Measurements from ENCODE around the gene FAF1. TPM values are rescaled to one million over a fixed set of nuclear protein-coding genes. Genes with fewer than 3 reads are reported as not detected.

Gene FAF1
- total and polyA plus RNA-seq, 2 donors (not counting 3 experiments of a cell fraction or from before 2014, with no cell fraction given), result 9.0 to 57.6 TPM

DNA sequence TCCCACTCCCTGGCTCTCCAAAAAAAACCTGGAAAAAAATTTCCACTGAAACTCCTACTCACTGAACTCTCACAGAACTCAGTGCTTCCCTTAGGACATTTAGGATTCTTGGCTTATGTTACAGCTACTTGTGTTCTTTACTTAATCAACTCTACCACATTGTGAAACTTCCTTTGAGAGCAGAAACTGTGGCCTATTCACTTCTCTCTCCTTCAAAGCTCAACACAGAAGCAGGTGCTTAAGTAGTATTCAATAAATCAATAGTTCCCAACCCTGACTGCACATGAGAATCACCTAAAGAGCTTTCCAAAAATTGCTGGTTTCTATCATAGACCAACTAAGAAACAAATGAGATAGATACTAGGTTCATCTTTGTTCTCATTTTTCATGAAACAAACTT is 468.9 kb downstream of the FAF1 start:
- Histone ChIP-seq H3K79me2 (ENCODE audit: control insufficient read depth, insufficient read depth, low read length) (no peaks in the 10 kb centered on the region), H3K9ac (replicated peaks; ENCODE audit: extremely low read depth, insufficient read depth, low read length) (no peak overlapping the region), H3K9me1 (replicated peaks; ENCODE audit: control insufficient read depth, extremely low read depth, insufficient read depth, low read length) (no peaks in the 10 kb centered on the region), H3K4me2 (ENCODE audit: insufficient read depth, low read length) (no peak overlapping the region), H3K4me1 (ENCODE audit: control insufficient read depth, extremely low read depth, insufficient read depth, low read length) (no peaks in the 10 kb centered on the region), H3K4me3 (replicated peaks in 1 of 3; ENCODE audit: insufficient read depth in 1 of 3, low read depth in 1 of 3, low read length in 3 of 3) (no peak overlapping the region), H3K36me3 (ENCODE audit: control insufficient read depth in 2 of 2, extremely low read depth in 1 of 2, insufficient read depth in 2 of 2, low read length in 2 of 2) (peaks cover 0 to 1% of the 10 kb centered on the region in 2 experiments), H3K27ac (ENCODE audit: insufficient read depth, low read depth, low read length) (no peak overlapping the region), H2AFZ (ENCODE audit: low read depth, low read length) (no peak overlapping the region), H3K9me3 (replicated peaks; ENCODE audit: control insufficient read depth, insufficient read depth, low read length) (no peaks in the 10 kb centered on the region), H4K20me1 (replicated peaks; ENCODE audit: control insufficient read depth, extremely low read depth, insufficient read depth, low read length) (peaks cover 2% of the 10 kb centered on the region), H3K27me3 (ENCODE audit: control insufficient read depth in 2 of 2, insufficient read depth in 2 of 2, low read length in 2 of 2) (no peaks in the 10 kb centered on the region)
- CTCF ChIA-PET, result interaction anchor here (0.5 kb wide), 1 partner anchor 47 kb away, joined by 3 read pairs; no protein-coding TSS in a partner anchor
- dilution Hi-C loops (cut with MboI; ENCODE audit: extremely low pct_ligation_motif_present, low sequenced_read_pairs), result no loop called here
- FAIRE-seq (no peak), DNase-seq (ENCODE audit: low read depth, low spot score) (no peak)
- no TSS peak for BruUV-seq (replicated peaks)
- intact Hi-C loops (cut with micrococcal nuclease), result no loop called here
- TF ChIP-seq POLR2AphosphoS5 (IDR thresholded peaks at IDR 0.05; ENCODE audit: insufficient read depth, low read depth, low read length) (no peak), FOS (IDR thresholded peaks at IDR 0.05; ENCODE audit: borderline replicate concordance, insufficient read depth, low read length) (no peak), POLR2A (IDR thresholded peaks at IDR 0.05; ENCODE audit: low read depth, low read length) (no peak), MYC (IDR thresholded peaks at IDR 0.05; ENCODE audit: low read depth, low read length) (no peak), GATA2 (IDR thresholded peaks at IDR 0.05; ENCODE audit: insufficient read depth, insufficient read length, low read depth, low read length) (no peak), JUN (IDR thresholded peaks at IDR 0.05; ENCODE audit: borderline replicate concordance, insufficient read depth, insufficient read length, low read depth) (no peak), EZH2 (IDR thresholded peaks at IDR 0.05; ENCODE audit: borderline replicate concordance, low read depth, low read length, severe bottlenecking) (no peak)
- TF ChIP-seq, protein P1, sequence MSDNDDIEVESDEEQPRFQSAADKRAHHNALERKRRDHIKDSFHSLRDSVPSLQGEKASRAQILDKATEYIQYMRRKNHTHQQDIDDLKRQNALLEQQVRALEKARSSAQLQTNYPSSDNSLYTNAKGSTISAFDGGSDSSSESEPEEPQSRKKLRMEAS (IDR thresholded peaks at IDR 0.05; ENCODE audit: insufficient read depth, insufficient read length), result no peak
- TF ChIP-seq, protein P2, sequence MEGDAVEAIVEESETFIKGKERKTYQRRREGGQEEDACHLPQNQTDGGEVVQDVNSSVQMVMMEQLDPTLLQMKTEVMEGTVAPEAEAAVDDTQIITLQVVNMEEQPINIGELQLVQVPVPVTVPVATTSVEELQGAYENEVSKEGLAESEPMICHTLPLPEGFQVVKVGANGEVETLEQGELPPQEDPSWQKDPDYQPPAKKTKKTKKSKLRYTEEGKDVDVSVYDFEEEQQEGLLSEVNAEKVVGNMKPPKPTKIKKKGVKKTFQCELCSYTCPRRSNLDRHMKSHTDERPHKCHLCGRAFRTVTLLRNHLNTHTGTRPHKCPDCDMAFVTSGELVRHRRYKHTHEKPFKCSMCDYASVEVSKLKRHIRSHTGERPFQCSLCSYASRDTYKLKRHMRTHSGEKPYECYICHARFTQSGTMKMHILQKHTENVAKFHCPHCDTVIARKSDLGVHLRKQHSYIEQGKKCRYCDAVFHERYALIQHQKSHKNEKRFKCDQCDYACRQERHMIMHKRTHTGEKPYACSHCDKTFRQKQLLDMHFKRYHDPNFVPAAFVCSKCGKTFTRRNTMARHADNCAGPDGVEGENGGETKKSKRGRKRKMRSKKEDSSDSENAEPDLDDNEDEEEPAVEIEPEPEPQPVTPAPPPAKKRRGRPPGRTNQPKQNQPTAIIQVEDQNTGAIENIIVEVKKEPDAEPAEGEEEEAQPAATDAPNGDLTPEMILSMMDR (IDR thresholded peaks at IDR 0.05; ENCODE audit: extremely low read depth in 1 of 2, insufficient read depth in 1 of 2, low read depth in 1 of 2, low read length in 2 of 2), result no peak
- POLR2A ChIA-PET, result no interaction called here
